Measurements from ENCODE around the gene FBXO45. TPM values are rescaled to one million over a fixed set of nuclear protein-coding genes. Genes with fewer than 3 reads are reported as not detected.

FBXO45 gene
- total and polyA plus RNA-seq, 10 of the 15 experiments (the other 5 are each of a cell fraction or from before 2014, with no cell fraction given), result 4.0 to 17.3 (median 11.8) TPM

DNA sequence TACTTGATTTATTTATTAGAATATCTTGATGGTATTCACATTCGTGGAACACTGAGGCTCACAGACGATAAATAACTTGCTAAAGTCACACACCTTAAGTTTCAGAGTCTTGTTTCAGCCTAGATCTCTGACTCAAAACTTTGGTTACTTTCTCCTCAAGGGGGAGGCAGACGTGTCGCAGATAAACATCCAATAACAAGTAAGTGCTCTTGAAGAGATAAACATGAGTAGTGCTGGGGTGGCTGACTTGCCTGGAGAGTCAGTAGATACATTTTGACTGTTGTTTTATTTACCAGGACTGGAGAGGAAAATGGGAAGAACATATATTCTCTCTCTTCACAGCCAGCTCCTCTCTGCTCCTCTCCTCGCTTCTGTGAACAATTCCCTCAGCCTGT, 31.3 kb downstream of the FBXO45 start (continued):
- TF ChIP-seq, protein P1, sequence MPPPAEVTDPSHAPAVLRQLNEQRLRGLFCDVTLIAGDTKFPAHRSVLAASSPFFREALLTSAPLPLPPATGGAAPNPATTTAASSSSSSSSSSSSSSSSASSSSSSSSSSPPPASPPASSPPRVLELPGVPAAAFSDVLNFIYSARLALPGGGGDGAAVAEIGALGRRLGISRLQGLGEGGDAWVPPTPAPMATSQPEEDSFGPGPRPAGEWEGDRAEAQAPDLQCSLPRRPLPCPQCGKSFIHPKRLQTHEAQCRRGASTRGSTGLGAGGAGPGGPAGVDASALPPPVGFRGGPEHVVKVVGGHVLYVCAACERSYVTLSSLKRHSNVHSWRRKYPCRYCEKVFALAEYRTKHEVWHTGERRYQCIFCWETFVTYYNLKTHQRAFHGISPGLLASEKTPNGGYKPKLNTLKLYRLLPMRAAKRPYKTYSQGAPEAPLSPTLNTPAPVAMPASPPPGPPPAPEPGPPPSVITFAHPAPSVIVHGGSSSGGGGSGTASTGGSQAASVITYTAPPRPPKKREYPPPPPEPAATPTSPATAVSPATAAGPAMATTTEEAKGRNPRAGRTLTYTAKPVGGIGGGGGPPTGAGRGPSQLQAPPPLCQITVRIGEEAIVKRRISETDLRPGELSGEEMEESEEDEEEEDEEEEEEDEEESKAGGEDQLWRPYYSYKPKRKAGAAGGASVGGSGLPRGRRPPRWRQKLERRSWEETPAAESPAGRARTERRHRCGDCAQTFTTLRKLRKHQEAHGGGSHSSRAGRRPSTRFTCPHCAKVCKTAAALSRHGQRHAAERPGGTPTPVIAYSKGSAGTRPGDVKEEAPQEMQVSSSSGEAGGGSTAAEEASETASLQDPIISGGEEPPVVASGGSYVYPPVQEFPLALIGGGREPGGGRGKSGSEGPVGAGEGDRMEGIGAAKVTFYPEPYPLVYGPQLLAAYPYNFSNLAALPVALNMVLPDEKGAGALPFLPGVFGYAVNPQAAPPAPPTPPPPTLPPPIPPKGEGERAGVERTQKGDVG (CRISPR knock-in tag; IDR thresholded peaks at IDR 0.05), result no peak
- TF ChIP-seq, protein P2, sequence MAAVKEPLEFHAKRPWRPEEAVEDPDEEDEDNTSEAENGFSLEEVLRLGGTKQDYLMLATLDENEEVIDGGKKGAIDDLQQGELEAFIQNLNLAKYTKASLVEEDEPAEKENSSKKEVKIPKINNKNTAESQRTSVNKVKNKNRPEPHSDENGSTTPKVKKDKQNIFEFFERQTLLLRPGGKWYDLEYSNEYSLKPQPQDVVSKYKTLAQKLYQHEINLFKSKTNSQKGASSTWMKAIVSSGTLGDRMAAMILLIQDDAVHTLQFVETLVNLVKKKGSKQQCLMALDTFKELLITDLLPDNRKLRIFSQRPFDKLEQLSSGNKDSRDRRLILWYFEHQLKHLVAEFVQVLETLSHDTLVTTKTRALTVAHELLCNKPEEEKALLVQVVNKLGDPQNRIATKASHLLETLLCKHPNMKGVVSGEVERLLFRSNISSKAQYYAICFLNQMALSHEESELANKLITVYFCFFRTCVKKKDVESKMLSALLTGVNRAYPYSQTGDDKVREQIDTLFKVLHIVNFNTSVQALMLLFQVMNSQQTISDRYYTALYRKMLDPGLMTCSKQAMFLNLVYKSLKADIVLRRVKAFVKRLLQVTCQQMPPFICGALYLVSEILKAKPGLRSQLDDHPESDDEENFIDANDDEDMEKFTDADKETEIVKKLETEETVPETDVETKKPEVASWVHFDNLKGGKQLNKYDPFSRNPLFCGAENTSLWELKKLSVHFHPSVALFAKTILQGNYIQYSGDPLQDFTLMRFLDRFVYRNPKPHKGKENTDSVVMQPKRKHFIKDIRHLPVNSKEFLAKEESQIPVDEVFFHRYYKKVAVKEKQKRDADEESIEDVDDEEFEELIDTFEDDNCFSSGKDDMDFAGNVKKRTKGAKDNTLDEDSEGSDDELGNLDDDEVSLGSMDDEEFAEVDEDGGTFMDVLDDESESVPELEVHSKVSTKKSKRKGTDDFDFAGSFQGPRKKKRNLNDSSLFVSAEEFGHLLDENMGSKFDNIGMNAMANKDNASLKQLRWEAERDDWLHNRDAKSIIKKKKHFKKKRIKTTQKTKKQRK (IDR thresholded peaks at IDR 0.05; ENCODE audit: low read depth, low read length), result no peak
- TF ChIP-seq SREBF1 (IDR thresholded peaks at IDR 0.05; ENCODE audit: low read length) (no peak), CBFB (IDR thresholded peaks at IDR 0.05; ENCODE audit: low read depth) (no peak), NR2C1 (IDR thresholded peaks at IDR 0.05) (no peak), MXI1 (IDR thresholded peaks at IDR 0.05; ENCODE audit: low read depth, low read length) (no peak), NFIC (IDR thresholded peaks at IDR 0.05; ENCODE audit: low read depth, low read length) (no peak)
